PC-9 (cell line): ENCODE measurements around the gene ZC3H14. TPM values are rescaled to one million over a fixed set of nuclear protein-coding genes. Genes with fewer than 3 reads are reported as not detected.

Experiments used
- BruUV-seq: library from RNA; stranded (reverse); fragments of 400-500 nt; replicated peaks from 2 replicates; lab custom pipeline; 2021; lab: Mats Ljungman, UMichigan
- CTCF ChIA-PET: fragments of 300-600 bp; sonication (Branson Sonifier 250); formaldehyde crosslinking; loops from one replicate; lab custom pipeline; 2022; ENCODE audit warnings: antibody characterized with exemption; lab: Charles Lee
- POLR2A ChIA-PET: fragments of 300-600 bp; sonication (Branson Sonifier 250); formaldehyde crosslinking; loops from one replicate; lab custom pipeline; 2022; ENCODE audit warnings: antibody characterized with exemption; ENCODE audit not compliant: unreplicated experiment; lab: Charles Lee
- DNase-seq, 2 experiments: peaks; one replicate each; pipeline versions ENCODE4 v3.0.0 to v3.0.0-alpha.2; 2015 to 2022; ENCODE audit warnings: mixed read lengths in 1 of 2
- H2AFZ ChIP-seq: fragments of 200-600 bp; sonication (generic); 2 replicates; pipeline ENCODE4 v1.8.1; 2017; ENCODE audit warnings: antibody characterized with exemption
- H3F3A ChIP-seq: fragments of 200-600 bp; sonication (generic); 2 replicates; pipeline ENCODE4 v1.8.1; 2017; ENCODE audit warnings: antibody characterized with exemption, mild to moderate bottlenecking, low read depth; ENCODE audit not compliant: insufficient read depth
- H3K27ac ChIP-seq: fragments of 200-600 bp; sonication (generic); 2 replicates; pipeline ENCODE4 v1.6.1; 2016; ENCODE audit warnings: mixed run types
- H3K27me3 ChIP-seq: fragments of 200-600 bp; sonication (generic); 2 replicates; pipeline ENCODE4 v1.6.1; 2016; ENCODE audit warnings: low read depth, mixed run types; ENCODE audit not compliant: insufficient read depth
- H3K36me3 ChIP-seq: fragments of 200-600 bp; sonication (generic); 2 replicates; pipeline ENCODE4 v1.6.1; 2016; ENCODE audit warnings: low read depth, mixed run types
- H3K4me1 ChIP-seq: fragments of 200-600 bp; sonication (generic); replicated peaks from 2 replicates; pipeline ENCODE4 v1.6.1; 2016; ENCODE audit warnings: mixed run types; ENCODE audit not compliant: insufficient read depth
- H3K4me2 ChIP-seq: fragments of 200-600 bp; sonication (generic); 2 replicates; pipeline ENCODE4 v1.6.1; 2017; ENCODE audit warnings: mixed run types
- H3K4me3 ChIP-seq: fragments of 200-600 bp; sonication (generic); 2 replicates; pipeline ENCODE4 v1.6.1; 2016; ENCODE audit warnings: mixed run types
- H3K79me2 ChIP-seq: fragments of 200-600 bp; sonication (generic); 2 replicates; pipeline ENCODE4 v1.6.1; 2017; ENCODE audit warnings: low read depth, mixed run types
- H3K9me2 ChIP-seq: fragments of 200-600 bp; sonication (generic); 2 replicates; pipeline ENCODE4 v1.8.1; 2017; ENCODE audit warnings: mild to moderate bottlenecking; ENCODE audit not compliant: insufficient read depth
- H3K9me3 ChIP-seq: fragments of 200-600 bp; sonication (generic); 2 replicates; pipeline ENCODE4 v1.8.1; 2016; ENCODE audit warnings: low read depth; ENCODE audit not compliant: insufficient read depth
- H4K20me1 ChIP-seq: fragments of 200-600 bp; sonication (generic); 2 replicates; pipeline ENCODE4 v1.8.1; 2017; ENCODE audit not compliant: insufficient read depth
- EZH2 ChIP-seq: fragments of 200-600 bp; sonication (generic); IDR thresholded peaks from 2 replicates; pipeline ENCODE4 v1.8.0; 2017; ENCODE audit warnings: antibody characterized with exemption, low read depth
- intact Hi-C: fragments of 100-400 bp; cut with micrococcal nuclease; formaldehyde crosslinking; loops from one replicate; pipeline ENCODE4 v1.10.0; 2022; ENCODE audit not compliant: unreplicated experiment
- total RNA-seq: library from RNA; stranded (reverse); gene quantifications from 2 replicates; pipeline ENCODE4 v1.2.3, GENCODE V29; 2021
- TF ChIP-seq, protein P1 (sequence below): fragments of 200-600 bp; sonication (generic); conservative IDR thresholded peaks from 2 replicates; pipeline ENCODE4 v1.6.1; 2017; ENCODE audit warnings: mixed run types, antibody characterized with exemption, mild to moderate bottlenecking, moderate library complexity

Gene ZC3H14
- total RNA-seq, 1 experiment from 2014 or later: 20.2 TPM

- TF ChIP-seq, protein P1, sequence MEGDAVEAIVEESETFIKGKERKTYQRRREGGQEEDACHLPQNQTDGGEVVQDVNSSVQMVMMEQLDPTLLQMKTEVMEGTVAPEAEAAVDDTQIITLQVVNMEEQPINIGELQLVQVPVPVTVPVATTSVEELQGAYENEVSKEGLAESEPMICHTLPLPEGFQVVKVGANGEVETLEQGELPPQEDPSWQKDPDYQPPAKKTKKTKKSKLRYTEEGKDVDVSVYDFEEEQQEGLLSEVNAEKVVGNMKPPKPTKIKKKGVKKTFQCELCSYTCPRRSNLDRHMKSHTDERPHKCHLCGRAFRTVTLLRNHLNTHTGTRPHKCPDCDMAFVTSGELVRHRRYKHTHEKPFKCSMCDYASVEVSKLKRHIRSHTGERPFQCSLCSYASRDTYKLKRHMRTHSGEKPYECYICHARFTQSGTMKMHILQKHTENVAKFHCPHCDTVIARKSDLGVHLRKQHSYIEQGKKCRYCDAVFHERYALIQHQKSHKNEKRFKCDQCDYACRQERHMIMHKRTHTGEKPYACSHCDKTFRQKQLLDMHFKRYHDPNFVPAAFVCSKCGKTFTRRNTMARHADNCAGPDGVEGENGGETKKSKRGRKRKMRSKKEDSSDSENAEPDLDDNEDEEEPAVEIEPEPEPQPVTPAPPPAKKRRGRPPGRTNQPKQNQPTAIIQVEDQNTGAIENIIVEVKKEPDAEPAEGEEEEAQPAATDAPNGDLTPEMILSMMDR: no peak
- no peak for TF ChIP-seq EZH2
- ChIA-PET CTCF (no interaction called here), POLR2A (no interaction called here)
- Histone ChIP-seq H3F3A (no peaks in the 10 kb centered on the region), H3K4me3 (no peak overlapping the region), H3K79me2 (no peaks in the 10 kb centered on the region), H3K36me3 (no peaks in the 10 kb centered on the region), H4K20me1 (no peaks in the 10 kb centered on the region), H3K4me2 (no peak overlapping the region), H3K27me3 (no peaks in the 10 kb centered on the region), H3K9me2 (no peaks in the 10 kb centered on the region), H3K9me3 (no peaks in the 10 kb centered on the region), H3K4me1 (no peaks in the 10 kb centered on the region), H2AFZ (no peak overlapping the region), H3K27ac (no peak overlapping the region)
- no peak for DNase-seq
- BruUV-seq: no TSS peak
- intact Hi-C loops: no loop called here
Measured at GRCh38 chr14:88632512-88632911, 69.7 kb downstream of the ZC3H14 start.

- BruUV-seq: no TSS peak
- no peak for TF ChIP-seq EZH2
- TF ChIP-seq, protein P1: no peak
- no peak overlapping the region for H3K4me3 ChIP-seq
- POLR2A ChIA-PET: no interaction called here
- no peaks in the 10 kb centered on the region for H3K9me2 ChIP-seq
- H3K4me2 ChIP-seq: no peak overlapping the region
- H3K4me1 ChIP-seq: no peaks in the 10 kb centered on the region
- H3K36me3 ChIP-seq: no peaks in the 10 kb centered on the region
- H3K27ac ChIP-seq: no peak overlapping the region
- no peaks in the 10 kb centered on the region for H4K20me1 ChIP-seq
- intact Hi-C loops: no loop called here
- no peak overlapping the region for H2AFZ ChIP-seq
- DNase-seq: no peak
- CTCF ChIA-PET: interaction anchor here (0.6 kb wide), 1 partner anchor 141 kb away, joined by 3 read pairs; no protein-coding TSS in a partner anchor
- no peaks in the 10 kb centered on the region for H3K9me3 ChIP-seq
- H3F3A ChIP-seq: no peaks in the 10 kb centered on the region
- no peaks in the 10 kb centered on the region for H3K27me3 ChIP-seq
- no peaks in the 10 kb centered on the region for H3K79me2 ChIP-seq
Measured at GRCh38 chr14:88639221-88639620, 76.4 kb downstream of the ZC3H14 start.

- no peak overlapping the region for H3K27ac ChIP-seq
- POLR2A ChIA-PET: no interaction called here
- no peak overlapping the region for H2AFZ ChIP-seq
- H3K36me3 ChIP-seq: no peaks in the 10 kb centered on the region
- no peaks in the 10 kb centered on the region for H3F3A ChIP-seq
- CTCF ChIA-PET: no interaction called here
- H3K4me2 ChIP-seq: no peak overlapping the region
- no peaks in the 10 kb centered on the region for H3K9me3 ChIP-seq
- no peaks in the 10 kb centered on the region for H4K20me1 ChIP-seq
- H3K4me3 ChIP-seq: no peak overlapping the region
- no peaks in the 10 kb centered on the region for H3K9me2 ChIP-seq
- H3K79me2 ChIP-seq: no peaks in the 10 kb centered on the region
- intact Hi-C loops: no loop called here
- TF ChIP-seq EZH2: no peak
- TF ChIP-seq, protein P1: no peak
- BruUV-seq: no TSS peak
- H3K27me3 ChIP-seq: no peaks in the 10 kb centered on the region
- H3K4me1 ChIP-seq: no peaks in the 10 kb centered on the region
- DNase-seq: no peak
Measured at GRCh38 chr14:88660056-88660455, 97.2 kb downstream of the ZC3H14 start.
